ENCODE measurements around the gene GBA2.

- TF ChIP-seq CTCF (IDR thresholded peaks at IDR 0.05) = no peak
- TF ChIP-seq POLR2A (IDR thresholded peaks at IDR 0.05) = no peak
These were observed 48.5 kb upstream of the GBA2 start for GRCh38 chr9:35797311-35798109.
